GM18505 (cell line): Measurements from ENCODE around the gene NGB.

Experiments used
- ATAC-seq: cut with Tn5 transposase; IDR thresholded peaks from one replicate; pipeline ENCODE4 v1.9.1; 2021; ENCODE audit not compliant: unreplicated experiment
- POLR2A ChIP-seq: IDR thresholded peaks from 4 replicates; pipeline ENCODE4 v1.6.1; 2011; ENCODE audit warnings: borderline replicate concordance; ENCODE audit not compliant: insufficient read depth, insufficient read length; ENCODE audit errors: extremely low read depth

NGB gene

GRCh38 chr14:77246784-77247183 is 24.2 kb downstream of the NGB start:
- no peak for ATAC-seq
- no peak for TF ChIP-seq POLR2A

GRCh38 chr14:77245820-77246219 is 25.2 kb downstream of the NGB start:
- ATAC-seq = no peak
- TF ChIP-seq POLR2A = no peak

GRCh38 chr14:77243853-77244252 is 27.2 kb downstream of the NGB start:
- no peak for ATAC-seq
- no peak for TF ChIP-seq POLR2A

GRCh38 chr14:77242752-77243151 is 28.3 kb downstream of the NGB start:
- no peak for ATAC-seq
- no peak for TF ChIP-seq POLR2A

- TF ChIP-seq POLR2A = no peak
- ATAC-seq = no peak
Measured at GRCh38 chr14:77241955-77242354, 29.1 kb downstream of the NGB start.

- no peak for TF ChIP-seq POLR2A
- no peak for ATAC-seq
Measured at GRCh38 chr14:77240336-77240915, 30.6 kb downstream of the NGB start.

GRCh38 chr14:77239412-77239811 is 31.6 kb downstream of the NGB start:
- no peak for TF ChIP-seq POLR2A
- no peak for ATAC-seq

GRCh38 chr14:77238996-77239395 is 32.0 kb downstream of the NGB start:
- no peak for ATAC-seq
- TF ChIP-seq POLR2A = no peak

- no peak for TF ChIP-seq POLR2A
Measured at GRCh38 chr14:77238356-77238755, 32.6 kb downstream of the NGB start.

GRCh38 chr14:77236814-77237213 is 34.2 kb downstream of the NGB start:
- no peak for TF ChIP-seq POLR2A

More at GRCh38 chr14:77238356-77238755, 32.6 kb downstream of the NGB start:
- ATAC-seq = no peak

GRCh38 chr14:77231721-77232120 is 39.3 kb downstream of the NGB start:
- TF ChIP-seq POLR2A = no peak

More at GRCh38 chr14:77236814-77237213, 34.2 kb downstream of the NGB start:
- ATAC-seq = no peak

GRCh38 chr14:77230914-77231313 is 40.1 kb downstream of the NGB start:
- ATAC-seq = no peak
- no peak for TF ChIP-seq POLR2A

More at GRCh38 chr14:77231721-77232120, 39.3 kb downstream of the NGB start:
- no peak for ATAC-seq

GRCh38 chr14:77228056-77228455 is 43.0 kb downstream of the NGB start:
- no peak for TF ChIP-seq POLR2A
- no peak for ATAC-seq

- TF ChIP-seq POLR2A = no peak
- ATAC-seq = no peak
Measured at GRCh38 chr14:77225892-77226557, 45.0 kb downstream of the NGB start.
